Stomach (tissue), 4 donors: Measurements from ENCODE around the gene ZNF626.

Experiments
- CTCF ChIP-seq, 7 experiments: fragments of 450-650 bp in 4 of 7; fragments of 200-600 bp in 3 of 7; sonication (generic) in 3 of 7; IDR thresholded peaks; one replicate each; pipeline ENCODE4 v1.5.1; 2016 to 2019; ENCODE audit warnings: antibody characterized with exemption in 7 of 7, control low read depth in 2 of 7, mild to moderate bottlenecking in 1 of 7
- POLR2A ChIP-seq, 4 donors: fragments of 450-650 bp; IDR thresholded peaks; one replicate each; pipeline ENCODE4 v1.6.1; 2016; ENCODE audit warnings: antibody characterized with exemption in 4 of 4, control low read depth in 2 of 4, mild to moderate bottlenecking in 1 of 4, moderate library complexity in 1 of 4
- POLR2AphosphoS5 ChIP-seq, 3 donors: sonication (generic); formaldehyde crosslinking; IDR thresholded peaks; one replicate each; pipeline ENCODE4 v1.6.1; 2016; ENCODE audit warnings: antibody characterized with exemption in 3 of 3

- TF ChIP-seq POLR2AphosphoS5 (IDR thresholded peaks at IDR 0.05) (no peak), POLR2A (IDR thresholded peaks at IDR 0.05) (no peak), CTCF (IDR thresholded peaks at IDR 0.05) (no peak)
Measured at GRCh38 chr19:20640023-20640422, 21.3 kb downstream of the ZNF626 start.
